ENCODE results near the gene PGM2L1.
A peak's percentile ranks its signal among the peaks of the same experiment; 100 is the strongest.

PGM2L1 gene

DNA sequence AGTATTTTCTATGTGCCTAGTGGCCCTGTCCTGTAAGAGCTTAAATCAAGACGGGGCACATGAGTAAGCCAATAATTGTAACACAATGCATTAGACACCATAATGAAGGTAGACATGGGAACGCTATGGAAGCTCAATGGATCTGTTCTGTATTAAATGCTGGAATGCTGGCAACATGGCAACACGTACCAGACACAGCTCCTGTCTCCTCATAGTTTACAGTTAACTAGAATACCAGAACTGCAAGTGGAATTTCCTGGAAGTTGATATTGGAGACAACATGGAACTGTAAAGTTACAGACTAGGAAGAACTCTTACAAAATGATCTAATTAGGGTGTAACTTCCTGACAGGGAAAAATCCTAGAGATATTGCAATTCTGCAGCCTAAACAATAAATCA is 99.2 kb downstream of the PGM2L1 start:
- DNase-seq (ENCODE audit: low read depth, low spot score), result no peak

DNA sequence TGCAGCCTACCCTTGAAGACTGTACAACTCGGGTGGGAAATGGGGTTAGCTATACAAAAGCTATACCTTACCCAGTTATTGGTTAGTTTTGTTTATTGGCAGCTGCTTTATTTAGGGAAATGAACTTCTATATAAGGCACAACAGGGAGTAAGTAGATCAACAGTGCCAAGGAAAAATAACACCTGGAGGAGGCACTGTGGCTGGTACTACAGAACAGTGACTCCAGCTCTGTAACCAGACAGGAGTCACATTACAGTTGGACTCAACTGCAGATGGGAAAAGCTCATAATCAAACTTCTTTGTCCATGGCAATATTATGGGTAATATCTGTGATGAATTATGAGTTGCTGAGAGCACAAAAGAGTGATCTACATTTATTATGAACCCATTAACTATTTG is 100.7 kb downstream of the PGM2L1 start:
- no peak for DNase-seq (ENCODE audit: low read depth, low spot score)

DNA sequence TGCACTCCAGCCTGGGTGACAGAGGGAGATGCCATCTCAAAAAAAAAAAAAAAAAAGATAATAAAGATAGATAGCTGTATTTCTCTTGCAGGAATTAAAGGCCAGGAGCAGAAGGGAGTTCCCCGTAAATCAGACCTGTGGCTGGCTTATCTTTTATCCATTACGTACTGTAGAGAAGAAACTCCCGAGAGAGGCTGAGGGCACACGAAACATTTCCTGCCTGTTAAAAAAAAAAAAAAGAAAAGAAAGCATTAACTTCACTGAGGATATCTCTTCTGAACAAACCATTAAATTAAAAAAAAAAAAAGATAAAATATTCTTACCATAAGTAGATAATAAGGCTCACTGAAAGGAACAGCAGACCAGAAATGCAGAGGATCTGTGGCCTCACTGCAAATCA is 109.3 kb downstream of the PGM2L1 start:
- no peak for DNase-seq (ENCODE audit: low read depth, low spot score)

DNA sequence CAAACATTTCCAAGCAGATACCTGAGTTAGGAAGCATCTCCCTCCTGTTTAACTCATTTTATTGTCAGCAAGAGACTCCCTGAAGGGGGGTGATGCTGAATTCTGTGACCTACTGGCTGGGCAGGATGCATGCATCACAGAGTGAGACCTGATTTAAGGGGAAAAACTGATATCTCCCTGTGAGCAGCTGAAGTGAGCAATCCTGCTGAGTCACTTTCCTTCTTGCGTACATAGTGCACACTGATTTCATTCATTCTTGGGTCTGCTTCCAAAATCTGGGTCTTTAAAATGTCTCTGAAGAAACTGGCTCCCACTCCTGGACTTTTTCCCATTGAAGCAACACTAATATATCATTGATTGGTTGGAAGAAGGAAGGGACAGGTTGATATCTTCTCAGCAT is 110.1 kb downstream of the PGM2L1 start:
- peak; percentile 81 for DNase-seq (ENCODE audit: low read depth, low spot score)

DNA sequence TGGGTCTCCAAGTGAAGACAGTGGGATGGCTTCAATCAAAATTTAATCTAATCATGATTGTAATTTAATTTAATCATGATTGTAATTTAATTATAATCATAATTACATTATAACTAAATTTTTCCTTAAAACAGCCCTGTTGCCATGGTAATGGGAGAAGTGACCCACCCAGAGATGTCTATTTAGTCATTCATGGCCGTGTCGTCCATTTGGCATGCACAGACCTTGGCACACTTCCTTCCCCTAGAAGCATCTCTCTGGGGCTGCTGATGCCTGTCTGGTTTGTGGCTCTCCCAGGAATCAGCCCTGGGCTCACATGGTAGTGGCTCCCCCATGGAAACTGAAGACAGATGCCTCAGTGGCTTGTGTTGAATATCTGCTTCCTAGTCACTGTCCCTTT is 113.8 kb downstream of the PGM2L1 start:
- DNase-seq (ENCODE audit: low read depth, low spot score), result no peak

DNA sequence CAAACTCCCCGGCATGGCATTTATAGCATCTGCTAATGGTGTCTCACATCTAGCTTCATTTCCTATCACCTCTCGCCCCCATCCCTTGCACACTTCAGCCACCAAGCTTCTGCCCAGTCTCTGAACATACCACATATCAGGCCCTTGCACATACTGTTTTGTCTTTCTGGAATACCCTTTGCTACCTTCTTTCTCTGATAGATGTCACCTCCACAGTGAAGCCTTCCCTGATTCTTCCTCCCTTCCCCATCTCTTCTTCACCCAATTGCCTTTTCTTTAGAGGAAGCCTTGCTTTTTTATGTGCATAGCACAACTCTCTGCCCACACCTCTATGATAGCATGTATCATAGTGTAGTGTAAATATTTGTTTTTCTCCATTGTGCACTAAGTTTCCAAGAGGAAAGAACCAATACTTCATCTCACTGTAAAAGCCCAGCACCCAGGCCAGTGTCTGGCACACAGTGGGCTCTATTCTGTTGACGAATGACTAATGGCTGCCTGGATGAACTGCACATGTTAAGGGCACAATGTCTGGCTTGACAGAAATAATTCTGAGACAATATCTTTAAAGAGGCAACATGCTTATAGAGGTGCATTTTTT is 114.6 kb downstream of the PGM2L1 start:
- DNase-seq (ENCODE audit: low read depth, low spot score), result no peak

DNA sequence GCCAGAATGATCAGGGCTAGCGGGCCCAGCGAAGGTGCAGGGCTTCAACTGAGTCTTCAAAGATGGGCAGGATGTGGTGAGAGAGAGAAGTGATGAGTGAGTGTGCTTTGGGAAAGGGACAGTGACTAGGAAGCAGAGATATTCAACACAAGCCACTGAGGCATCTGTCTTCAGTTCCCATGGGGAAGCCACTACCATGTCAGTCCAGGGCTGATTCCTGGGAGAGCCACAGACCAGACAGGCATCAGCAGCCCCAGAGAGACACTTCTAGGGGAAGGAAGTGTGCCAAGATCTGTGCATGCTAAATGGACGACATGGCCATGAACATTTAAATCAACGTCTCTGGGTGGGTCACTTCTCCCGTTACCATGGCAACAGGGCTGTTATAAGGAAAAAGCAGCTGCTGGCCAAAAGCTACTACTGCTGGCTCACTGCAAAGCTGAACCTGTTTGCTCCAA is 115.3 kb downstream of the PGM2L1 start:
- DNase-seq (ENCODE audit: low read depth, low spot score), result peak; percentile 18

DNA sequence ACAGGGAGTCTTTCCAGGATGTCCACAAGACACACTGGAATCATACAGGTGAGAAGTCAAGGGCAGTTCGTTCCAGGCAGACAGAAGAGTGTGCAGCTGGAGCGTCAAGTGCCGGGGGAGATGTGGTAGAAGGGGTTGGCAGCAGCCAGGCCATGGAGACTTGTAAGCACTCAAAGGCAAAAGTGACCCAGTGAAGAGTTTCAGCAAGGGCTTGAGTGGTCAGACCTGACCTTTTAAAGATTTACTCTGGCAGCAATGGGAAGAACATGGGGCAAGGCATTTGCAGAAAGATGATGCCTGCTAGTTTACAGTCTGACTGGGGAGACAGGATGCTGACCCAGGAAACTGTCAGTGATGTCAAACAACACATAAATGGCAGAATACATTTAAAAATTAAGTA is 115.8 kb downstream of the PGM2L1 start:
- no peak for DNase-seq (ENCODE audit: low read depth, low spot score)

DNA sequence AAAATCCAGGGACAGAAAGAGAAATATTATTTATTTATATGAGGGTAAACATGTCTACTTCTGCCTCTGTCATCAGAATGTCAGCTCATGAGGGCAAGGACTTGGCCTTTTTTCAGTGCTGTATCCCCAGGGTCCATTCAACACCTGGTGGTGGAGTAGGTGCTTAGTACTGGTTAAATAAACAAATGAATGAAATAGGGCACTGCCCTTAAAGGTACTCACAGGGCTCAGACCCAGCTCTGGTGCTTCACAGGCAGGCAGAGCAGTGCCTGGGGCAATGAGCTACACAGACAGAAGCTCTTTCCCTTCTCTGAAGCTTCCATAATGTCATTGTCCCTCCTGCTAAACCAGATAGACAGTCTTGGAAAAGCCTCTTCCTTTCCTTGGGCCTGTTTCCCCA is 117.7 kb downstream of the PGM2L1 start:
- no peak for DNase-seq (ENCODE audit: low read depth, low spot score)
